OCI-LY7 (cell line): ENCODE results near the gene MUC6. TPM values are rescaled to one million over a fixed set of nuclear protein-coding genes. Genes with fewer than 3 reads are reported as not detected.
"Not testable (repeated sequence)": the region's sequence is repeated elsewhere in the genome, so short reads cannot be mapped to it uniquely, and the experiment has no call there.

ENCODE experiments used
- BruUV-seq: library from RNA; stranded (reverse); fragments of 400-500 nt; replicated peaks from 2 replicates; lab custom pipeline; 2021; lab: Mats Ljungman, UMichigan
- CTCF ChIA-PET: fragments of 300-600 bp; sonication (Branson Sonifier 250); formaldehyde crosslinking; loops from one replicate; lab custom pipeline; 2022; ENCODE audit warnings: antibody characterized with exemption; ENCODE audit not compliant: unreplicated experiment; lab: Charles Lee
- POLR2A ChIA-PET: fragments of 300-600 bp; sonication (Branson Sonifier 250); formaldehyde crosslinking; loops from one replicate; lab custom pipeline; 2022; ENCODE audit warnings: antibody characterized with exemption; lab: Charles Lee
- DNase-seq: peaks from one replicate; pipeline ENCODE4 v3.0.0-alpha.2; 2015; ENCODE audit warnings: low spot score
- H2AFZ ChIP-seq: fragments of 200-600 bp; sonication (generic), shearing (Covaris generic); 2 replicates; pipeline ENCODE4 v1.6.1; 2014; ENCODE audit warnings: mild to moderate bottlenecking, antibody characterized with exemption, low read length, moderate library complexity
- H3K27ac ChIP-seq: fragments of 200-600 bp; sonication (generic); 2 replicates; pipeline ENCODE4 v1.5.1; 2014; ENCODE audit warnings: mixed run types, low read depth, mild to moderate bottlenecking, moderate library complexity, low read length, inconsistent platforms; ENCODE audit not compliant: poor library complexity, severe bottlenecking
- H3K36me3 ChIP-seq: fragments of 200-600 bp; sonication (generic); 2 replicates; pipeline ENCODE4 v1.6.1; 2014; ENCODE audit warnings: mild to moderate bottlenecking, antibody characterized with exemption, low read length, moderate library complexity, mixed read lengths; ENCODE audit not compliant: insufficient read depth
- H3K4me1 ChIP-seq: fragments of 200-600 bp; sonication (generic); 2 replicates; pipeline ENCODE4 v1.5.1; 2014; ENCODE audit warnings: mild to moderate bottlenecking, low read length; ENCODE audit not compliant: insufficient read depth, poor library complexity, severe bottlenecking
- H3K4me2 ChIP-seq: fragments of 200-600 bp; sonication (generic); 2 replicates; pipeline ENCODE4 v1.6.1; 2014; ENCODE audit warnings: mild to moderate bottlenecking, low read length
- H3K4me3 ChIP-seq: fragments of 200-600 bp; sonication (generic); 2 replicates; pipeline ENCODE4 v1.5.1; 2014; ENCODE audit warnings: mild to moderate bottlenecking, low read depth, low read length; ENCODE audit not compliant: poor library complexity, severe bottlenecking
- H3K79me2 ChIP-seq: fragments of 200-600 bp; sonication (generic); 2 replicates; pipeline ENCODE4 v1.6.1; 2016; ENCODE audit warnings: low read depth, mild to moderate bottlenecking, low read length, moderate library complexity, mixed read lengths; ENCODE audit not compliant: insufficient read depth
- H3K9me2 ChIP-seq: fragments of 200-600 bp; sonication (generic); 2 replicates; pipeline ENCODE4 v1.6.1; 2016; ENCODE audit warnings: mild to moderate bottlenecking, low read length, mixed read lengths; ENCODE audit not compliant: insufficient read depth
- H3K9me3 ChIP-seq: fragments of 200-600 bp; sonication (generic); 2 replicates; pipeline ENCODE4 v1.6.1; 2014; ENCODE audit warnings: mild to moderate bottlenecking, mixed run types, low read length, mixed read lengths
- H4K20me1 ChIP-seq: fragments of 200-600 bp; sonication (generic); 2 replicates; pipeline ENCODE4 v1.6.1; 2014; ENCODE audit warnings: mild to moderate bottlenecking, antibody characterized with exemption, low read length, moderate library complexity, mixed read lengths; ENCODE audit not compliant: insufficient read depth
- CTCF ChIP-seq: fragments of 200-600 bp; sonication (generic); conservative IDR thresholded peaks from 2 replicates; pipeline ENCODE4 v1.5.1; 2014; ENCODE audit warnings: mild to moderate bottlenecking, antibody characterized with exemption, low read length, moderate library complexity, mixed read lengths
- EZH2phosphoT487 ChIP-seq: fragments of 200-600 bp; sonication (generic); IDR thresholded peaks from 2 replicates; pipeline ENCODE4 v1.6.1; 2018; ENCODE audit warnings: low read depth, borderline replicate concordance, mild to moderate bottlenecking, mixed run types, antibody characterized with exemption, low read length, moderate library complexity, mixed read lengths
- intact Hi-C: fragments of 100-400 bp; cut with micrococcal nuclease; formaldehyde crosslinking; loops from one replicate; pipeline ENCODE4 v1.10.0; 2022; ENCODE audit not compliant: unreplicated experiment
- total RNA-seq, 2 experiments: library from RNA; depleted of rRNA in 1 of 2; stranded (reverse); fragments of >200 nt in 1 of 2; shearing (Covaris generic) in 1 of 2; gene quantifications; 2 replicates each; pipeline ENCODE4 v1.2.3, GENCODE V29; 2014 to 2022

MUC6 gene
- total RNA-seq, 2 experiments from 2014 or later: not detected

DNA sequence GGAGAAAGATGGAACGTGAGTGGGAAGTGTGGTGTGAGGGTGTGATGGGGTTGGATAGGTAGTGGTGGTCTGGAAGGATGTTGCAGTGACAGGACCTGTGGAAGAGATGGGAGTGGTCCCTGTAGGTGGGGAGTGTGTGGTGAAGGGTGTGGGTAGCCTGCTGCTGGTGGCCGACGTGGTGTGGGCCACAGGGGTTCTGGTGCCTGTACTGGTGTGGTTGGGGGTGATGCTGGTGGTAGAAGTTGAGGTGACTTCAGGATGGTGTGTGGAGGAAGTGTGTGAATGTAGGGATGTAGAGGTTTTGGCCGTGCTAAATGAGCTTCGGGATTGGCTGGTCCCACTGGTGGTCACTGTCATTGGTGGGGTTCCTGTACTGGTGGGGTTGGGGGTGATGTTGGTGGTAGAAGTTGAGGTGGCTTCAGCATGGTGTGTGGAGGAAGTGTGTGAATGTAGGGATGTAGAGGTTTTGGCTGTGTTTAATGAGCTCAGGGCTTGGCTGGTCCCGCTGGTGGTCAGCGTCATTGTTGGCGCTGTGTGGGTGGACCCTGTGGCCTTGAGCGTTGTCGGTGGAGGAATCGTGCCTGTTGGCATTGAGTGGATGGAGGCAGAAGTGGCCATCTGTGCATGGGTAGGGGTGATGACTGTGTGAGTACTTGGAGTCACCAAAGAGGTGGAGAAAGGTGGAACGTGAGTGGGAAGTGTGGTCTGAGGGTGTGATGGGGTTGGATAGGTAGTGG is 19.1 kb downstream of the MUC6 start:
- no peak for DNase-seq
- Histone ChIP-seq H3K36me3 (no peaks in the 10 kb centered on the region), H3K9me2 (no peaks in the 10 kb centered on the region), H3K79me2 (no peaks in the 10 kb centered on the region), H3K4me2 (no peak overlapping the region), H3K4me3 (no peak overlapping the region), H3K4me1 (no peaks in the 10 kb centered on the region), H3K9me3 (no peaks in the 10 kb centered on the region), H3K27ac (no peak overlapping the region), H2AFZ (no peak overlapping the region), H4K20me1 (no peaks in the 10 kb centered on the region)
- TF ChIP-seq EZH2phosphoT487 (no peak), CTCF (no peak)
- intact Hi-C loops: no loop called here
- ChIA-PET POLR2A (no interaction called here), CTCF (no interaction called here)
- no TSS peak for BruUV-seq

- H3K4me3 ChIP-seq, BruUV-seq, H3K36me3 ChIP-seq, intact Hi-C loops, H3K4me2 ChIP-seq, H3K27ac ChIP-seq, POLR2A ChIA-PET, H2AFZ ChIP-seq, H3K79me2 ChIP-seq, H3K4me1 ChIP-seq, H4K20me1 ChIP-seq, DNase-seq, H3K9me2 ChIP-seq, H3K9me3 ChIP-seq: not testable (repeated sequence)
- CTCF ChIA-PET: interaction anchor here (0.5 kb wide), 1 partner anchor 96 kb away, joined by 4 read pairs; no protein-coding TSS in a partner anchor
Observed at GRCh38 chr11:1016610-1017126, 19.9 kb downstream of the MUC6 start.

- no peaks in the 10 kb centered on the region for H3K9me3 ChIP-seq
- H2AFZ ChIP-seq: no peak overlapping the region
- no peak overlapping the region for H3K4me3 ChIP-seq
- intact Hi-C loops: no loop called here
- POLR2A ChIA-PET: no interaction called here
- DNase-seq: no peak
- TF ChIP-seq CTCF: no peak
- no peak for TF ChIP-seq EZH2phosphoT487
- H3K4me1 ChIP-seq: no peaks in the 10 kb centered on the region
- H3K27ac ChIP-seq: no peak overlapping the region
- no TSS peak for BruUV-seq
- H3K4me2 ChIP-seq: no peak overlapping the region
- no peaks in the 10 kb centered on the region for H3K9me2 ChIP-seq
- CTCF ChIA-PET: interaction anchor here (0.5 kb wide), 1 partner anchor 96 kb away, joined by 4 read pairs; no protein-coding TSS in a partner anchor
- no peaks in the 10 kb centered on the region for H4K20me1 ChIP-seq
- H3K79me2 ChIP-seq: no peaks in the 10 kb centered on the region
- H3K36me3 ChIP-seq: no peaks in the 10 kb centered on the region
Observed at GRCh38 chr11:1015826-1016545, 20.5 kb downstream of the MUC6 start.
